EL (cell line): ENCODE measurements around the gene PAM.

Experiments
- DNase-seq: peaks from one replicate; pipeline ENCODE4 v3.0.0-alpha.2; 2016

Gene PAM

DNA sequence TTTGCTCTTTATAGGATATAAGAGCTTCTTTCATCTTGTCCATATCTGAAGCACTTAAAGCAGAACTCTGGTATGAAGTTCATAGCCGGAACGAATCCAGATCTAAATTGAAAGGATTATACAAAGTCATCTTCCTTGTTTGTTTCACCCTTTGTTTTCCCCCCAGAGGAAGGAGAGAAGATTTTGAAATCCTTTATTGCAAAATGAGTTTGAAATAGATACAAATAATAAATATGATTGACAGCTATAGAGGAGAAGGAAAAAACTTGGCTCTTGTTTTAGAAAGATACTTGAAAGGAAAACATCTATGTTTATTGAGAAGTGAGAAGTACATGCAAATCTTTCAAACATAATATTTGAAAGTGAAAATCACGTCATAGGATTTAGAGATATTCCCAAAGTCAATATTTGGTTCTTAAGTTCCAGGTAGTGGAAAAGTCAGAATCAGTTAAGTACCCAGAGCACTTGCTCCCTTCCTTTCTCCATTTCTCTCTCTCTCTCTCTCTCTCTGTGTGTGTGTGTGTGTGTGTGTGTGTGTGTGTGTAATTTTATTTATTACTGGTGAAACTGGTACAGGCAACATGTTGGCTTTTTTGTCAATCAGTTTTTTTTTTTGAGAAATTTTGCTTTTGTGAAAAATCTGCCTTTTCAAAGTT lies 27.2 kb downstream of the PAM start:
- DNase-seq, result no peak

DNA sequence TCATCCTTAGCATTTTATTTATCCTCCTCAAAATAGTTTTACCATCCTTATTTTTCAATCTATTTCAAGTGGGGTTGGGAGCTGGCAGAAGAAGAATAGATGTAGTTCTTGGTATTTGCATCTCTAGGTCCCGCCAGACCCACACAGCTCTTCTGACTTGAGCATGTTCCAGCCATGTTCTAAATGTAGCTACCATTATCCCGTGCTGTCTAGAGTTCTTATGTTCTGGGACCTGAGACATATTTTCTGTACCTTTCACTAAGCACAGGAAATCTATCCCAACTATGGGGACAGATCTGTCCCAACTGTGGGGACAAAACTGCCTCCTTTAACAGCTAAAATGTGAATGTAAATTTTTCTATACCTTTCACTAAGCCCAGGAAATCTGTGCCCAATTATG lies 32.0 kb downstream of the PAM start:
- DNase-seq, result no peak

GRCh38 chr5:102788788-102789187 lies 33.7 kb downstream of the PAM start:
- DNase-seq, result no peak

- DNase-seq, result no peak
These were observed 34.4 kb downstream of the PAM start for GRCh38 chr5:102789469-102789868.

- no peak for DNase-seq
These were observed 35.6 kb downstream of the PAM start for GRCh38 chr5:102790748-102791147.

DNA sequence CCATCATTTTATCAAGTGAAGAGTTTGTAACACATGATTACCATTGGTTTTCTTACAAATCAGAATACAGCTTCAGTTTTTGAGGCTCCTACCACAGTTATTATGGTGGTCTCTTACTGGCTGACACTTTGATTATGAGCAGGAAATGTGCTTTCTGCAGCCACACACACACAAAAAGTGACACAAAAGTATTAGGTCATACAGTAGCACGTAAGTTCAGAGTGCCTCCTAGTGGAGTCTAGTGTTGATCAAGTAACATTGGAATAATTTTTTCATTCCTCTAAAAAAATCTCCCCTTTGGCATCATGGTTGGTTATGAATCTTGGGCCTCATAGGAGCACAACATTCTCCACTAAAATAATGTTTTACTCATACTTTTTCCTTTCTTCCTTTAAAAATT lies 37.6 kb downstream of the PAM start:
- DNase-seq, result peak; percentile 18

DNA sequence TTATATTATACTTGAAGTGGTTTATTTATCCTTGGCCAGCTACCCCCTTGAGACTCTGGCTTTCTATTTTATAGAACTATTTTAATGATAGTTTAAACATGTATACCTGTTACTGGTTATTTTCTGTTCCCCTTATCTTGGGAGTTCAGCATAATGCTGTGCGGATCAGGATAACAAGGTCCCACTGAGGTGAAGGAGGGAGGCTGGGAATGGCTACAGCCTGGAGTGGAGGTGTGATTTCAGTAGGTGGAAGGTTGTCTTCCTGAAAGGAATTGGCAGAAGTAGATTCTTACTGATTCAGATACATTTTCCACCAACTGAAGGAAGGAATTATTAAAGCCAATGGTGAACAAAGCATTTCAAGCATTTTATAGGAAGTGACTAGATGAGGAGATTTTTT lies 38.9 kb downstream of the PAM start:
- no peak for DNase-seq

GRCh38 chr5:102794677-102795331 lies 39.7 kb downstream of the PAM start:
- DNase-seq, result no peak

DNA sequence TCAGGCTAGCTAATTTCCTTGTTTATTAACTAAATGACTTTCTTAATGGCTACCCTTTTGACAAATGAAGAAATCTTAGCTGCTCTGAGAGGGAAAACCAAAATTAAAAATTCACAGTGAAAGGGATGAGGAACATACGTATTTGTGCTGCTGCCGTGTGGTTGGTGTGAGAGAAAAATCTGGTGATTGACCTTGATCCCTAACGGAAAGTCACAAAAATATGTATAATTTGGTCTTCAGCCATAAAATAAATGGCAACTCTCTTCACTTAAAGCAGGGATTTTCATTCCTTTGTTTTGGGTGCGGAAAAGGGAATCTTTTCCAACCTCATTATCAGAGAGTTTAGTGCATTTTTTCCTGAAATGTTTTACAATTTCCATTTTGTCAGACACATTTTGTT lies 40.4 kb downstream of the PAM start:
- DNase-seq, result no peak

DNA sequence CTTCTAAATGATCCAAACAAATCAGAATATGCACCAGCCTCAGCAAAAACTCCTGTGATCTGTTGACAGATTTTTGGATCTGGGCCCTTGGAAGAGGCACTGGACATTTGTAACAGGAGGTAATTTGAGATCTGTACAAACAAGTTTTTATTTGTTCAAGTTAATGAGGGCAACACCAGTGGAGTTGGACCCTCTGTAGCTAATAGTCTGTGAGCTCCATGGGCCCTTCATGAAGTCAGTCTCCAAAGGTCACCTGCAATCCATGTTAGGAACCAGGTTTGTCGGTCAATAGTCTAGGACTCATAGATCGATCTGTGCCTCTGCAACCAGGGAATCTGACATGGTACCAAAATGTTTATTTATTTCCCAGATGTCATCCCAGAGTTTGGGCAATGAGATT lies 40.9 kb downstream of the PAM start:
- no peak for DNase-seq

DNA sequence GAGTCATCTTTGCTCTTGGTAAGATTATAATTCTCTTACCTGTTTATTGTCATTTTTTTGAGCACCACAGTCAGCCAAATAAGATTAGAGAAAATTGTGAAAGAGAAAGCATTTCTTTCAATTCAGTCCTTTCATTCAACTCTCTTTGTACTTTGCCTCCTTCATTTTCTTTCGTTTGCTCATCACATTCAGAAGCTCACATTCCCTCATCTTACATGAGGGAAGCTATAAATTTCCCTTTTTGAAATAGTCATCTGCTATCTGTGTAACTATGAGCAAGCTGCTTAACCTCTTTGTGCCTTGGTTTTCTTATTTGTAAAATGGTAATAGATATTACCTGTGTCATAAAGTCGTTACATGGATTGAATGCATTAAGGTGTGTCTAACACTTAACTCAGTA lies 41.4 kb downstream of the PAM start:
- no peak for DNase-seq

- DNase-seq, result no peak
These were observed 42.3 kb downstream of the PAM start for GRCh38 chr5:102797322-102797884.

- DNase-seq, result no peak
These were observed 43.1 kb downstream of the PAM start for GRCh38 chr5:102798104-102798785.

DNA sequence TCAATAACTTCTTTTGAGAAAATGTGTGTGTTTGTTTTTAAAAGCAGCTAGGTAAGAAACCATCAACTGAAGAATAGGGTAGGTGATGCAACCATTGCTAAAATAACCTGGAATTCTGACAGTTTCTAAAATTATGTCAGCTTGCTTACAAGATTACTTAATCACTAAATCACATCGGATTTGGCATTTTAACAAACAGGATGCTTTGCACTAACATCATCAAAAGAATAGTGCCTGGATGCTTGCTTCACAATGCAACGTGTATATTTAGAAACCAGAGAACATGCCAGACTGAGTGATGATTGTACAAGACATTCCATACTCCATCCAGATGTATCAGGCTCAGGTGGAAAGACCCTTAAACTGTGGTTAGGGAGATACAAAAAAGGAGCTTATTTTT lies 43.9 kb downstream of the PAM start:
- no peak for DNase-seq

- DNase-seq, result no peak
These were observed 45.3 kb downstream of the PAM start for GRCh38 chr5:102800427-102800826.

DNA sequence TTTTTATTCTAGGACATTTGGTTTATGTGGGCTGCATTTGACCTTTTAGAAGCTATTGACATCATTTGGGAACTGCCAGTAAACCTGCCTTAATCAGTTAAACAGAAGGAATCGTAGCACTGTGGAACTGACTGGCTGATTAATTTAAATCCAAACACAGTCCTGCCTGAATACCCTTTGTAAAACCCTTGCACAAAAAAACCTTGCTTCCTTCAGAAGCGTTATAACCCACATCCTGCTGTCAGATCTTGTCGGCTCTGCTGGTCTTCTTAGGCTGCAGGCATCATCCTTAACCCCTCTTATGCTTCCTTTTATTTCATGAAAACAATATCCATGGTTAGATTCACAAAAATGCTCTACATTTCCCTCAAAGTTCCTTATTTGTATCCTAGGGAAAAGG lies 46.3 kb downstream of the PAM start:
- DNase-seq, result no peak

- DNase-seq, result no peak
These were observed 47.8 kb downstream of the PAM start for GRCh38 chr5:102802708-102803458.

DNA sequence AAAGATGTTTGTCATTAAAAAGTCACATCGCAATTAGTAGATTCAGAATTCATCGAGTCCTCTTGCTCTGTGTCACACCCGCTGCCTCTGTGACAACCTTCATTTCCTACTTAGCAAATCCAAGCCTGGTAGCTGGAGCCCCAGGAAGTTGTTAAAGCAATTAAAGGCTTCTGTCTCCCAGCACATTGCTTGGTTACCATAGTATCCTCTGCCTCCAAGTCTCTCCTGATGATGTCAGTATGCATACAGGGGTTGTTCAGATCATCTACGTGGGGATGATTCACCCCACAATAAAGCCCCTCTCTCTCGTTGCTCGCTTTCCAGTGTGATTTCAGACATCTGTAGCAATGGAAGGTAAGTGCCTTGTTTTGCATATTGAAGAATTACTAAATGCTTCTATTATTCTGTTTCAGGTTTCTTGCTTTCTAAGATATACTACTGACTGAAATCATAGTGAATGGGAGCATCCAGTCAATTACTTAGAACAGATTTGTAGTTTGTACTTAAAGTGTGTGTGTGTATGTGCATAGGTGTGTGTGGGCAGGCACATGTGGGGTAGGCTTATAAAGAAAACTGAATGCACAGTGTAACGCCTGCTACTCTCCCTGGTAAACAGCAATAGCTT lies 52.9 kb downstream of the PAM start:
- peak; percentile 41 for DNase-seq

- DNase-seq, result no peak
These were observed 53.9 kb downstream of the PAM start for GRCh38 chr5:102809033-102809432.

DNA sequence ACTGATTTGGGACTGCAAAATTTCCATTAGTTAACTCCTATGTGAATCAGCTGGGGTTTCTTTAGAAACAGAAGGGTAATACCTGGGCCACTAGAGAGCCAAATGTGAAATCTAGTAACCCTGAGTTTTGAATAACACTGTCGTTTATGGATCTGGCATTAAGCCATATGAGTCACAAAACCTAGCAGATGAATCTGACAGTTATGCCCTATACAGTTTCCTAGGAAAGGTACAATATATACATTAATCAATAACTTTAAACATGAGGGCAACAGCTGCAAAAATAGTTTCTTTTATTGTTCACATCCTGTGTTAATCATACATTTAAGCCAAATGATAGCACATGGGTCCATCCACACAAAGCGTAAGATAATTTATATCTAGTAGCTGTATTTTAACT lies 56.9 kb downstream of the PAM start:
- DNase-seq, result peak; percentile 66

GRCh38 chr5:102813740-102814139 lies 58.6 kb downstream of the PAM start:
- no peak for DNase-seq

- no peak for DNase-seq
These were observed 60.0 kb downstream of the PAM start for GRCh38 chr5:102815084-102815483.
